ENCODE data around the gene SLC23A2. TPM values are rescaled to one million over a fixed set of nuclear protein-coding genes. Genes with fewer than 3 reads are reported as not detected.
"Not testable (repeated sequence)": the region's sequence is repeated elsewhere in the genome, so short reads cannot be mapped to it uniquely, and the experiment has no call there.

SLC23A2 gene
- total and polyA plus RNA-seq, 2 experiments from 2014 or later, result 5.9 to 9.6 TPM

DNA sequence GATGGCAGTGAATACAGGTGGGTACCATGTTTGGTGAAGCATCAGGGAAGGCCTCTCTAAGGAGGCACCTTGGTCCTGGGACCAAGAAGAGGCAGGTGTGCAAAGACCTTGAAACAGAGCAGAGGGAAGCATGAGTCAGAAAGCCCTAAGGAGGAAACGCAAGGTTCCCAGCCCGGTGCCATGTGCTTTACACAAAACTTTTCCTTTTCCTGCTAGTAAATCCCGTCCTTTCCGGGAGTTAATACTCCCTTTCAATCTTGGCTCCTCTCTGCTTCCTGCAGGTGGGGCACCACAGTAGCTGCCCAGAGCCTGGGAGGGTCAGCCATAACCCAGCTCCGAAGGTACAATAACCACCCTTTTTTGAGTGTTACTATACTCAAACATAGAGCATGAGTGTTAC lies 19.4 kb upstream of the SLC23A2 start:
- H3K9me3 ChIP-seq (ENCODE audit: low read depth), result no peaks in the 10 kb centered on the region
- H3K36me3 ChIP-seq (ENCODE audit: low read depth), result no peaks in the 10 kb centered on the region
- H4K20me1 ChIP-seq (ENCODE audit: insufficient read depth), result no peaks in the 10 kb centered on the region
- no peaks in the 10 kb centered on the region for H3K27me3 ChIP-seq (replicated peaks; ENCODE audit: insufficient read depth)
- no peak for TF ChIP-seq EZH2phosphoT487 (IDR thresholded peaks at IDR 0.05; ENCODE audit: insufficient read depth, low read depth)
- no peak for TF ChIP-seq EZH2 (IDR thresholded peaks at IDR 0.05; ENCODE audit: insufficient read depth, poor library complexity, severe bottlenecking)
- no peak overlapping the region for H3K4me2 ChIP-seq (ENCODE audit: unreplicated experiment)
- DNase-seq, result no peak
- H3K4me1 ChIP-seq (ENCODE audit: insufficient read depth), result no peaks in the 10 kb centered on the region
- 95 to 97% methylated on average over 5 of the region's 5 CpGs for WGBS, 2 experiments (ENCODE audit: low coverage in 1 of 2, low lambda C conversion rate in 2 of 2, missing lambda C conversion rate in 2 of 2)
- H3K4me3 ChIP-seq, result no peak overlapping the region
- in situ Hi-C loops (cut with MboI), result no loop called here
- H3K27ac ChIP-seq, result no peak overlapping the region
- H3K9me2 ChIP-seq (ENCODE audit: insufficient read depth), result no peaks in the 10 kb centered on the region
- no peak overlapping the region for H2AFZ ChIP-seq
- no peaks in the 10 kb centered on the region for H3F3A ChIP-seq (ENCODE audit: insufficient read depth)
- no peak overlapping the region for H3K9ac ChIP-seq
- no peaks in the 10 kb centered on the region for H3K79me2 ChIP-seq (ENCODE audit: insufficient read depth)

DNA sequence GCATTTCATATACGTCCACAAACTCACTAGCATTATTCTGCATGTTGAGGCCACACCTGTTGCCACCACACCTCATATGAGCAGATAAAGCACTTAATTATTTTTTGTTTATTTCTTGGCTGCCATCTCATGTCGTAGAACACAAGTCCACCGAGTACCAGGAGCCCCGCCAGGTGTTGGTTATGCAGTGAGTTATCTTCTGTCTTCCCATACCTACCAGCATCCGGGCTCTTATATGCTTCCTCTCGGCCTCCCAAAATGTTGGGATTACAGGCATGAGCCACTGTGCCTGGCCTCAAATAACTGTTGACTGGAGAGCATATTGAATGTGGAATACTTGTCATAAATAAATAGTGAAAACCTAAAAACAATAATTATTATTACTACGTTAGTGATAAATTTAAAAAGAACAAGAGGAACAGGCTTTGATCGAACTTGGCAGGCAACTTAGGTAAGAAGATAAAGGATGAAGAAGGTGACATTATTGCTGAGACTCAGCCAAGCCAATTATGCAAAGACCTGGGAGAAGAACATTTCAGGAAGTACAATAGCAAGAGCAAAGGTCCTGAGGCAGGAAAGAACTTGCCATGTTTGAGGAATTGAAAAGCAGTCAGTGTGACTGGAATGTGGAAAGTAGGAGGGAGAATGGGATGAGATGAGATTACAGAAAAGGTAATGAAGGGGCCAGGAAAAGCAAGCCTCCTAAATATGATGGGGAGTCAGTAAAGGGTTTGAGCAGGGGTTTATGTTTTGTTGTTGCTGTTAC lies 12.6 kb upstream of the SLC23A2 start:
- H3K4me3 ChIP-seq, result no peak overlapping the region
- H3F3A ChIP-seq (ENCODE audit: insufficient read depth), result no peaks in the 10 kb centered on the region
- H3K27ac ChIP-seq, result no peak overlapping the region
- H2AFZ ChIP-seq, result no peak overlapping the region
- no peaks in the 10 kb centered on the region for H3K79me2 ChIP-seq (ENCODE audit: insufficient read depth)
- DNase-seq, result no peak
- in situ Hi-C loops (cut with MboI), result no loop called here
- no peaks in the 10 kb centered on the region for H3K4me1 ChIP-seq (ENCODE audit: insufficient read depth)
- H3K36me3 ChIP-seq (ENCODE audit: low read depth), result no peaks in the 10 kb centered on the region
- H3K9me3 ChIP-seq (ENCODE audit: low read depth), result no peaks in the 10 kb centered on the region
- no peak overlapping the region for H3K4me2 ChIP-seq (ENCODE audit: unreplicated experiment)
- no peak overlapping the region for H3K9ac ChIP-seq
- H4K20me1 ChIP-seq (ENCODE audit: insufficient read depth), result no peaks in the 10 kb centered on the region
- no peak for TF ChIP-seq EZH2 (IDR thresholded peaks at IDR 0.05; ENCODE audit: insufficient read depth, poor library complexity, severe bottlenecking)
- no peak for TF ChIP-seq EZH2phosphoT487 (IDR thresholded peaks at IDR 0.05; ENCODE audit: insufficient read depth, low read depth)
- 69 to 71% methylated on average over 8 of the region's 8 CpGs for WGBS, 2 experiments (ENCODE audit: low coverage in 1 of 2, low lambda C conversion rate in 2 of 2, missing lambda C conversion rate in 2 of 2)
- no peaks in the 10 kb centered on the region for H3K27me3 ChIP-seq (replicated peaks; ENCODE audit: insufficient read depth)
- no peaks in the 10 kb centered on the region for H3K9me2 ChIP-seq (ENCODE audit: insufficient read depth)

DNA sequence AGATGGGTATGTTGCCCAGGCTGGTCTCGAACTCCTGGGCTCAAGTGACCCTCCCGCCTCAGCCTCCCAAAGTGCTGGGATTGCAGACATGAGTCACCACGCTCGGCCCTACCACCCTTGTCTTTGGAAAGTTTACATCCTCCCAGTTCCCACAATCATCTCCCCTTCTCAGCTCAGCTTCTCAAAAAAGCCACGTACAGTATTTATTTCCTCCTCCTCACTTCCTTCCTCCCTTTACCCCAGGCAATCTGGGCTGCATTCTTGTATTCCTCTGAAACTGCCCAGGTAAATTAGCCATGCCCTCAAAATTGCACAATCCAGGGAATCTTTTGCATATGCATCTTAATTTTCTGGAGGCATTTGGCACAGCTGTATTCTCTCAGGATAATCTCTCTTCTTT lies 7.4 kb upstream of the SLC23A2 start:
- Histone ChIP-seq H3K79me2 (ENCODE audit: insufficient read depth) (no peaks in the 10 kb centered on the region), H3K9me3 (ENCODE audit: low read depth) (no peaks in the 10 kb centered on the region), H2AFZ (no peak overlapping the region), H3K9ac (no peak overlapping the region), H3K27ac (no peak overlapping the region), H3K27me3 (replicated peaks; ENCODE audit: insufficient read depth) (no peaks in the 10 kb centered on the region), H3K4me2 (ENCODE audit: unreplicated experiment) (no peak overlapping the region), H3K4me1 (ENCODE audit: insufficient read depth) (no peaks in the 10 kb centered on the region), H3K4me3 (no peak overlapping the region), H3K36me3 (ENCODE audit: low read depth) (no peaks in the 10 kb centered on the region), H3K9me2 (ENCODE audit: insufficient read depth) (no peaks in the 10 kb centered on the region), H3F3A (ENCODE audit: insufficient read depth) (no peaks in the 10 kb centered on the region), H4K20me1 (ENCODE audit: insufficient read depth) (no peaks in the 10 kb centered on the region)
- peak; percentile 3 for DNase-seq
- 77 to 78% methylated on average over 4 to 5 of the region's 5 CpGs for WGBS, 2 experiments (ENCODE audit: low coverage in 1 of 2, low lambda C conversion rate in 2 of 2, missing lambda C conversion rate in 2 of 2)
- in situ Hi-C loops (cut with MboI), result no loop called here
- TF ChIP-seq EZH2 (IDR thresholded peaks at IDR 0.05; ENCODE audit: insufficient read depth, poor library complexity, severe bottlenecking) (no peak), EZH2phosphoT487 (IDR thresholded peaks at IDR 0.05; ENCODE audit: insufficient read depth, low read depth) (no peak)

DNA sequence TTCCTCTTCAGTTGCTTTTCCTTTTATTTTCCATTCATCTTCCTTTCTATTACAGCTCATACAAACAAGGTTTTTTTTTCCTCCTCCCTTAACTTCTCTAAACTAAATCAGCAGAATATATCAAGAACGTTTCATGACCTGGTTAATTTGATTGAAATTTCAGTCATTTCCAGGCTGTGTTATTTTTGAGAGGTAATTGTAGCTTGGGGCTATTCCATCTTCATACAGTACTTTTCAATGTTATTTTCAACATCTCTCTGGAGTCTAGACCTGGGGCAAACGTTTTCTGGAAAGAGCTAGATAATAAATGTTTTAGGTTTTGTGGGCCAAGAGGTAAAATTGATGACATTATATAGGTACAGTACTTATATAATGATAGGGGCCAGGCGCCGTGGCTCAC lies 4.0 kb upstream of the SLC23A2 start:
- Histone ChIP-seq H4K20me1 (ENCODE audit: insufficient read depth) (no peaks in the 10 kb centered on the region), H3K9me2 (ENCODE audit: insufficient read depth) (no peaks in the 10 kb centered on the region), H3K79me2 (ENCODE audit: insufficient read depth) (peaks cover 3% of the 10 kb centered on the region; the same call in 1 of the 2 replicates), H3K27ac (no peak overlapping the region), H3K4me3 (no peak overlapping the region), H3K9me3 (ENCODE audit: low read depth) (no peaks in the 10 kb centered on the region), H3K36me3 (ENCODE audit: low read depth) (no peaks in the 10 kb centered on the region), H2AFZ (no peak overlapping the region), H3F3A (ENCODE audit: insufficient read depth) (peaks cover 8% of the 10 kb centered on the region; the same call in 1 of the 2 replicates), H3K27me3 (replicated peaks; ENCODE audit: insufficient read depth) (no peaks in the 10 kb centered on the region), H3K4me2 (ENCODE audit: unreplicated experiment) (no peak overlapping the region), H3K9ac (no peak overlapping the region), H3K4me1 (ENCODE audit: insufficient read depth) (no peaks in the 10 kb centered on the region)
- TF ChIP-seq EZH2phosphoT487 (IDR thresholded peaks at IDR 0.05; ENCODE audit: insufficient read depth, low read depth) (no peak), EZH2 (IDR thresholded peaks at IDR 0.05; ENCODE audit: insufficient read depth, poor library complexity, severe bottlenecking) (no peak)
- WGBS, 2 experiments (ENCODE audit: low coverage in 1 of 2, low lambda C conversion rate in 2 of 2, missing lambda C conversion rate in 2 of 2), result 65 to 73% methylated on average over 4 of the region's 4 CpGs
- in situ Hi-C loops (cut with MboI), result no loop called here
- no peak for DNase-seq

DNA sequence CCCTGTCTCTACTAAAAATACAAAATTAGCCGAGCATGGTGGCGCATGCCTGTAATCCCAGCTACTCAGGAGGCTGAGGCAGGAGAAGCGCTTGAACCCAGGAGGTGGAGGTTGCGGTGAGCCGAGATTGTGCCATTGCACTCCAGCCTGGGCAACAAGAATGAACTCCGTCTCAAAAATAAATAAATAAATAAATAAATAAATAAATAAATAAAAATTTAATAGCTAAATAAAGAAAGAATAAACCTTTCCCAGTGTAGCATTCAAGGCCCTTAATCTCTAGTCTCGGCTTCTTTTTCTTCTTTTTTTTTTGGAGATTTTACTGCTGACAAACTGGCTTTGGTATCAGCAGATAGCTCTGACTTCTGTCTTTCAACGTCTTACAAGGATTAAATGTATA lies 3.5 kb upstream of the SLC23A2 start:
- H3K4me1 ChIP-seq (ENCODE audit: insufficient read depth); H3K79me2 ChIP-seq (ENCODE audit: insufficient read depth); H3K4me3 ChIP-seq; in situ Hi-C loops (cut with MboI); H2AFZ ChIP-seq; DNase-seq; H3K9me3 ChIP-seq (ENCODE audit: low read depth); H3K9me2 ChIP-seq (ENCODE audit: insufficient read depth); H4K20me1 ChIP-seq (ENCODE audit: insufficient read depth); H3K27me3 ChIP-seq (replicated peaks; ENCODE audit: insufficient read depth); H3K36me3 ChIP-seq (ENCODE audit: low read depth); H3K4me2 ChIP-seq (ENCODE audit: unreplicated experiment); H3K9ac ChIP-seq; H3K27ac ChIP-seq; H3F3A ChIP-seq (ENCODE audit: insufficient read depth): not testable (repeated sequence)
- 77 to 84% methylated on average over 8 of the region's 8 CpGs for WGBS, 2 experiments (ENCODE audit: low coverage in 1 of 2, low lambda C conversion rate in 2 of 2, missing lambda C conversion rate in 2 of 2)
